Stimulated activated CD4-positive, alpha-beta T cell treated with anti-CD3 and anti-CD28 coated beads, Interleukin-12 subunit alpha, Interleukin-12 subunit beta, amount 100 ng/mL, for 4 hours (primary cell): ENCODE results near the gene KCNQ1.

Experiments used
- DNase-seq: peaks from one replicate; pipeline ENCODE4 v3.0.0-alpha.2; 2020

Gene KCNQ1

GRCh38 chr11:2792381-2793250, 347.8 kb downstream of the KCNQ1 start:
- DNase-seq = no peak

- DNase-seq = no peak
Measured at GRCh38 chr11:2793701-2794045, 348.9 kb downstream of the KCNQ1 start.

GRCh38 chr11:2794046-2794967, 349.5 kb downstream of the KCNQ1 start:
- DNase-seq = no peak

GRCh38 chr11:2794968-2795322, 350.1 kb downstream of the KCNQ1 start:
- DNase-seq = no peak

GRCh38 chr11:2795491-2795991, 350.7 kb downstream of the KCNQ1 start:
- no peak for DNase-seq

GRCh38 chr11:2796091-2796490, 351.3 kb downstream of the KCNQ1 start:
- DNase-seq = no peak

- no peak for DNase-seq
Measured at GRCh38 chr11:2796508-2797113, 351.8 kb downstream of the KCNQ1 start.

- DNase-seq = no peak
Measured at GRCh38 chr11:2797121-2797711, 352.4 kb downstream of the KCNQ1 start.

GRCh38 chr11:2797741-2798361, 353.0 kb downstream of the KCNQ1 start:
- DNase-seq = no peak

- no peak for DNase-seq
Measured at GRCh38 chr11:2798951-2799761, 354.3 kb downstream of the KCNQ1 start.

GRCh38 chr11:2799881-2800654, 355.3 kb downstream of the KCNQ1 start:
- no peak for DNase-seq

- DNase-seq = no peak
Measured at GRCh38 chr11:2800655-2801531, 356.1 kb downstream of the KCNQ1 start.

- no peak for DNase-seq
Measured at GRCh38 chr11:2801711-2802388, 357.0 kb downstream of the KCNQ1 start.

GRCh38 chr11:2802389-2803185, 357.8 kb downstream of the KCNQ1 start:
- no peak for DNase-seq

GRCh38 chr11:2803186-2804091, 358.6 kb downstream of the KCNQ1 start:
- DNase-seq = no peak

GRCh38 chr11:2804189-2804588, 359.4 kb downstream of the KCNQ1 start:
- DNase-seq = no peak
